CD4-positive, alpha-beta T cell treated with Interleukin-10 for 1 hour (primary cell): Measurements from ENCODE around the gene LRP6.
"Not testable (repeated sequence)": the region's sequence is repeated elsewhere in the genome, so short reads cannot be mapped to it uniquely, and the experiment has no call there.

Source experiments
- DNase-seq: peaks from one replicate; pipeline ENCODE4 v3.0.0-alpha.2; 2020

Gene LRP6

GRCh38 chr12:12265571-12266388 is 1.1 kb downstream of the LRP6 start:
- no peak for DNase-seq

- DNase-seq = no peak
Observed at GRCh38 chr12:12265035-12265434, 1.8 kb downstream of the LRP6 start.

- DNase-seq = no peak
Observed at GRCh38 chr12:12263909-12264308, 2.9 kb downstream of the LRP6 start.

- DNase-seq = not testable (repeated sequence)
Observed at GRCh38 chr12:12256291-12256757, 10.5 kb downstream of the LRP6 start.

- DNase-seq = no peak
Observed at GRCh38 chr12:12254553-12254952, 12.3 kb downstream of the LRP6 start.

- DNase-seq = no peak
Observed at GRCh38 chr12:12249216-12250050, 17.4 kb downstream of the LRP6 start.

- no peak for DNase-seq
Observed at GRCh38 chr12:12247584-12247983, 19.3 kb downstream of the LRP6 start.

GRCh38 chr12:12244341-12244740 is 22.5 kb downstream of the LRP6 start:
- DNase-seq = no peak

- no peak for DNase-seq
Observed at GRCh38 chr12:12240662-12241340, 26.0 kb downstream of the LRP6 start.

GRCh38 chr12:12239127-12239526 is 27.7 kb downstream of the LRP6 start:
- DNase-seq = no peak

GRCh38 chr12:12238605-12239004 is 28.2 kb downstream of the LRP6 start:
- no peak for DNase-seq

GRCh38 chr12:12236896-12237295 is 29.9 kb downstream of the LRP6 start:
- DNase-seq = no peak

- DNase-seq = no peak
Observed at GRCh38 chr12:12230275-12230674, 36.6 kb downstream of the LRP6 start.

GRCh38 chr12:12229556-12230092 is 37.2 kb downstream of the LRP6 start:
- DNase-seq = no peak

- no peak for DNase-seq
Observed at GRCh38 chr12:12228402-12228801, 38.4 kb downstream of the LRP6 start.

GRCh38 chr12:12226187-12226586 is 40.7 kb downstream of the LRP6 start:
- DNase-seq = no peak

- DNase-seq = no peak
Observed at GRCh38 chr12:12224240-12224940, 42.5 kb downstream of the LRP6 start.

- DNase-seq = no peak
Observed at GRCh38 chr12:12221560-12221959, 45.3 kb downstream of the LRP6 start.

GRCh38 chr12:12219664-12220063 is 47.2 kb downstream of the LRP6 start:
- DNase-seq = no peak

- no peak for DNase-seq
Observed at GRCh38 chr12:12217018-12217359, 49.9 kb downstream of the LRP6 start.

- DNase-seq = no peak
Observed at GRCh38 chr12:12216349-12217017, 50.4 kb downstream of the LRP6 start.

GRCh38 chr12:12214635-12215131 is 52.2 kb downstream of the LRP6 start:
- DNase-seq = no peak
